GM12872 (cell line): ENCODE data around the gene CISH.
A peak's percentile ranks its signal among the peaks of the same experiment; 100 is the strongest.

Experiments used
- CTCF ChIP-seq: IDR thresholded peaks from 3 replicates; pipeline ENCODE4 v1.5.1; 2011; ENCODE audit warnings: low read depth, mild to moderate bottlenecking, low read length, moderate library complexity; ENCODE audit not compliant: insufficient read depth

The CISH gene

GRCh38 chr3:50635066-50635465 lies 23.5 kb upstream of the CISH start:
- TF ChIP-seq CTCF: no peak

- no peak for TF ChIP-seq CTCF
Measured at GRCh38 chr3:50633230-50633790, 21.7 kb upstream of the CISH start.

- TF ChIP-seq CTCF: no peak
Measured at GRCh38 chr3:50632450-50632849, 20.9 kb upstream of the CISH start.

GRCh38 chr3:50630877-50631276 lies 19.3 kb upstream of the CISH start:
- TF ChIP-seq CTCF: no peak

GRCh38 chr3:50630394-50630793 lies 18.8 kb upstream of the CISH start:
- no peak for TF ChIP-seq CTCF

- no peak for TF ChIP-seq CTCF
Measured at GRCh38 chr3:50628601-50629000, 17.0 kb upstream of the CISH start.

- TF ChIP-seq CTCF: peak; percentile 38; the same call in 1 of the 3 replicates
Measured at GRCh38 chr3:50627407-50628051, 16.0 kb upstream of the CISH start.

GRCh38 chr3:50626401-50626800 lies 14.8 kb upstream of the CISH start:
- TF ChIP-seq CTCF: no peak
